ENCODE results near the gene KLF15. TPM values are rescaled to one million over a fixed set of nuclear protein-coding genes. Genes with fewer than 3 reads are reported as not detected.
A peak's percentile ranks its signal among the peaks of the same experiment; 100 is the strongest.
"Not testable (repeated sequence)": the region's sequence is repeated elsewhere in the genome, so short reads cannot be mapped to it uniquely, and the experiment has no call there.

Gene KLF15
- total RNA-seq, 1 experiment from 2014 or later: 14.7 TPM

GRCh38 chr3:126337980-126338651, 19.1 kb downstream of the KLF15 start:
- no peak for TF ChIP-seq TEAD1 (CRISPR knock-in tag; IDR thresholded peaks at IDR 0.05)
- H3K27me3 Mint-ChIP-seq (ENCODE audit: low read depth): no peaks in the 10 kb centered on the region
- H3K27ac Mint-ChIP-seq: no peak overlapping the region
- H3K4me1 Mint-ChIP-seq: peaks cover 3% of the 10 kb centered on the region; the same call in 1 of the 2 replicates
- no peaks in the 10 kb centered on the region for H3K9me3 Mint-ChIP-seq
- DNase-seq (ENCODE audit: low spot score): no peak
- ChIA-PET CTCF (interaction anchor here (1.1 kb wide), 1 partner anchor 10 kb away, joined by 3 read pairs; no protein-coding TSS in a partner anchor), POLR2A (no interaction called here)
- no peaks in the 10 kb centered on the region for H3K36me3 Mint-ChIP-seq
- ATAC-seq: no peak
- no peak overlapping the region for H3K4me3 Mint-ChIP-seq

- peaks cover 47% of the 10 kb centered on the region for H3K9me3 Mint-ChIP-seq
- H3K4me3 Mint-ChIP-seq, H3K27ac Mint-ChIP-seq, H3K4me1 Mint-ChIP-seq, ATAC-seq, POLR2A ChIA-PET: not testable (repeated sequence)
- peaks cover 43% of the 10 kb centered on the region for H3K36me3 Mint-ChIP-seq
- H3K27me3 Mint-ChIP-seq (ENCODE audit: low read depth): peaks cover 11% of the 10 kb centered on the region
- CTCF ChIA-PET: interaction anchor here (0.8 to 0.9 kb wide), 5 partner anchors 11 to 85 kb away, joined by 3 to 6 read pairs (median 3); no protein-coding TSS in a partner anchor
- peak; percentile 38 for DNase-seq (ENCODE audit: low spot score)
Observed at GRCh38 chr3:126331812-126332336, 25.3 kb downstream of the KLF15 start.

- H3K27me3 Mint-ChIP-seq (ENCODE audit: low read depth): peaks cover 11% of the 10 kb centered on the region
- peaks cover 4% of the 10 kb centered on the region for H3K4me1 Mint-ChIP-seq
- peaks cover 52% of the 10 kb centered on the region for H3K9me3 Mint-ChIP-seq
- H3K36me3 Mint-ChIP-seq: peaks cover 46% of the 10 kb centered on the region
- no peak overlapping the region for H3K27ac Mint-ChIP-seq
- ATAC-seq (no peak), DNase-seq (ENCODE audit: low spot score) (peak; percentile 1)
- POLR2A ChIA-PET: no interaction called here
- peak; percentile 49; the same call in 1 of the 2 replicates for TF ChIP-seq GTF2I (CRISPR knock-in tag; conservative IDR thresholded peaks at IDR 0.05)
- no peak for TF ChIP-seq TP53 (CRISPR knock-in tag; IDR thresholded peaks at IDR 0.05)
- TF ChIP-seq MXD4 (CRISPR knock-in tag; IDR thresholded peaks at IDR 0.05; ENCODE audit: borderline replicate concordance): peak; percentile 30; the same call in 1 of the 2 replicates
- TF ChIP-seq FOXP1 (CRISPR knock-in tag; IDR thresholded peaks at IDR 0.05; ENCODE audit: borderline replicate concordance): no peak
- no peak for TF ChIP-seq FOXK1 (CRISPR knock-in tag; IDR thresholded peaks at IDR 0.05)
- no peak for TF ChIP-seq CREM (CRISPR knock-in tag; IDR thresholded peaks at IDR 0.05)
- no peak overlapping the region for H3K4me3 Mint-ChIP-seq
- CTCF ChIA-PET: no interaction called here
Observed at GRCh38 chr3:126329927-126330725, 27.1 kb downstream of the KLF15 start.

- CTCF ChIA-PET: no interaction called here
- no peak for TF ChIP-seq E2F1 (CRISPR knock-in tag; IDR thresholded peaks at IDR 0.05)
- TF ChIP-seq HMGA2 (CRISPR knock-in tag; IDR thresholded peaks at IDR 0.05): peak; percentile 95
- Mint-ChIP-seq H3K27me3 (ENCODE audit: low read depth) (peaks cover 11% of the 10 kb centered on the region), H3K9me3 (peaks cover 51% of the 10 kb centered on the region), H3K4me1 (peaks cover 4% of the 10 kb centered on the region), H3K36me3 (peaks cover 44% of the 10 kb centered on the region), H3K4me3 (no peak overlapping the region), H3K27ac (no peak overlapping the region)
- no peak for ATAC-seq
- no peak for DNase-seq (ENCODE audit: low spot score)
- POLR2A ChIA-PET: no interaction called here
Observed at GRCh38 chr3:126326629-126327028, 30.6 kb downstream of the KLF15 start.

- no peaks in the 10 kb centered on the region; the same call in 1 of the 2 replicates for H3K27me3 Mint-ChIP-seq (ENCODE audit: low read depth)
- CTCF ChIA-PET: interaction anchor here (1.0 kb wide), 1 partner anchor 190 kb away, joined by 3 read pairs; no protein-coding TSS in a partner anchor
- DNase-seq (ENCODE audit: low spot score): no peak
- TF ChIP-seq SOX15 (CRISPR knock-in tag; IDR thresholded peaks at IDR 0.05): no peak
- no peak for TF ChIP-seq TEAD1 (CRISPR knock-in tag; IDR thresholded peaks at IDR 0.05)
- no peak for TF ChIP-seq RELA (CRISPR knock-in tag; IDR thresholded peaks at IDR 0.05; ENCODE audit: borderline replicate concordance)
- no peak for TF ChIP-seq KAT7 (CRISPR knock-in tag; IDR thresholded peaks at IDR 0.05; ENCODE audit: borderline replicate concordance)
- TF ChIP-seq ZNF532 (CRISPR knock-in tag; IDR thresholded peaks at IDR 0.05; ENCODE audit: borderline replicate concordance): no peak
- no peak for TF ChIP-seq NR2C2 (CRISPR knock-in tag; IDR thresholded peaks at IDR 0.05)
- TF ChIP-seq USF2 (CRISPR knock-in tag; IDR thresholded peaks at IDR 0.05): no peak
- no peak for TF ChIP-seq ZNF232 (CRISPR knock-in tag; IDR thresholded peaks at IDR 0.05)
- no peak for TF ChIP-seq SP1 (CRISPR knock-in tag; conservative IDR thresholded peaks at IDR 0.05)
Observed at GRCh38 chr3:126322181-126322967, 34.8 kb downstream of the KLF15 start.

More at GRCh38 chr3:126322181-126322967, 34.8 kb downstream of the KLF15 start:
- Mint-ChIP-seq H3K27ac (no peak overlapping the region), H3K36me3 (peaks cover 6% of the 10 kb centered on the region), H3K4me3 (no peak overlapping the region), H3K4me1 (no peaks in the 10 kb centered on the region), H3K9me3 (peaks cover 9% of the 10 kb centered on the region)
- ATAC-seq: no peak
- POLR2A ChIA-PET: no interaction called here

Measured in WTC11 (cell line).